ENCODE measurements around the gene SPAG16.

DNA sequence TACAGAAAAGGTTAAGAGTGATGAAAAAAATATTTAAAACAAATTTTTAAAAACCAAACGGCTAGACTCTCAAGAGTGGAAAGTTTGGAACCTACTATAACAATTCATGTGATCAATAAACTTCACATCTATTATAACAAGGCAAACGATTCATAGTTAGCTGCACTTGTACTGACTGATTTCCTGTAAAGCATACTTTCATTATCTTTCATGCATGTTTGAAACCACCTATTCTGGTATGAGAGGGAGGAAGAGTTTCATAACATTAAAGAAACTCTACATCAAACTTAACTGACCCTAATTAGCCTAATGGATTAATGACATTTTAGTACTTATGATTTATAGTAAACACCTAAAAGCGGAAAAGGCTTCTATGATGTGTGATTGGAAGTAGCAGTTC lies 1082.9 kb downstream of the SPAG16 start:
- no peak for TF ChIP-seq EZH2 (IDR thresholded peaks at IDR 0.05; ENCODE audit: insufficient read depth, poor library complexity, severe bottlenecking)
- no peak for TF ChIP-seq EZH2phosphoT487 (IDR thresholded peaks at IDR 0.05; ENCODE audit: insufficient read depth, low read depth)

Data from GM23248 (cell line).